ENCODE measurements around the gene LUZP2. TPM values are rescaled to one million over a fixed set of nuclear protein-coding genes. Genes with fewer than 3 reads are reported as not detected.

LUZP2 gene
- total RNA-seq, 4 donors from 2014 or later, result under 0.01 TPM; not detected in 3

GRCh38 chr11:24767411-24767810 is 270.6 kb downstream of the LUZP2 start:
- H3K4me3 ChIP-seq, result no peak overlapping the region
- no peaks in the 10 kb centered on the region for H3K4me1 ChIP-seq
- H3K27ac ChIP-seq, result no peak overlapping the region
- TF ChIP-seq POLR2A (IDR thresholded peaks at IDR 0.05) (no peak), CTCF (IDR thresholded peaks at IDR 0.05) (no peak), EP300 (IDR thresholded peaks at IDR 0.05) (no peak)
- no peak for DNase-seq (ENCODE audit: low spot score in 2 of 2)
- no peaks in the 10 kb centered on the region for H3K9me3 ChIP-seq
- H3K36me3 ChIP-seq, result no peaks in the 10 kb centered on the region
- H3K27me3 ChIP-seq, result no peaks in the 10 kb centered on the region
- 50 to 55% methylated on average over 3 of the region's 3 CpGs for WGBS, 2 donors

GRCh38 chr11:24773322-24773721 is 276.5 kb downstream of the LUZP2 start:
- 77 to 83% methylated on average over 3 of the region's 3 CpGs for WGBS, 2 donors
- DNase-seq (ENCODE audit: low spot score in 2 of 2), result no peak
- H3K36me3 ChIP-seq, result no peaks in the 10 kb centered on the region
- H3K27me3 ChIP-seq, result no peaks in the 10 kb centered on the region
- H3K4me1 ChIP-seq, result no peaks in the 10 kb centered on the region
- H3K9me3 ChIP-seq, result no peaks in the 10 kb centered on the region
- TF ChIP-seq CTCF (IDR thresholded peaks at IDR 0.05) (no peak), EP300 (IDR thresholded peaks at IDR 0.05) (no peak), POLR2A (IDR thresholded peaks at IDR 0.05) (no peak)
- no peak overlapping the region for H3K4me3 ChIP-seq
- no peak overlapping the region for H3K27ac ChIP-seq

- TF ChIP-seq CTCF (IDR thresholded peaks at IDR 0.05) (no peak), EP300 (IDR thresholded peaks at IDR 0.05) (no peak), POLR2A (IDR thresholded peaks at IDR 0.05) (no peak)
- H3K4me3 ChIP-seq, result no peak overlapping the region
These were observed 282.9 kb downstream of the LUZP2 start for GRCh38 chr11:24779791-24780190.

GRCh38 chr11:24781288-24781687 is 284.4 kb downstream of the LUZP2 start:
- no peak for TF ChIP-seq CTCF (IDR thresholded peaks at IDR 0.05)
- no peak for TF ChIP-seq POLR2A (IDR thresholded peaks at IDR 0.05)
- no peak for TF ChIP-seq EP300 (IDR thresholded peaks at IDR 0.05)
- Histone ChIP-seq H3K27me3 (no peaks in the 10 kb centered on the region), H3K9me3 (no peaks in the 10 kb centered on the region), H3K27ac (no peak overlapping the region), H3K4me3 (no peak overlapping the region), H3K36me3 (no peaks in the 10 kb centered on the region), H3K4me1 (no peaks in the 10 kb centered on the region)
- DNase-seq (ENCODE audit: low spot score in 2 of 2), result no peak

More at GRCh38 chr11:24779791-24780190, 282.9 kb downstream of the LUZP2 start:
- Histone ChIP-seq H3K4me1 (no peaks in the 10 kb centered on the region), H3K27me3 (no peaks in the 10 kb centered on the region), H3K9me3 (no peaks in the 10 kb centered on the region), H3K36me3 (no peaks in the 10 kb centered on the region), H3K27ac (no peak overlapping the region)
- DNase-seq (ENCODE audit: low spot score in 2 of 2), result no peak
- 48 to 50% methylated on average over 2 of the region's 2 CpGs for WGBS, 2 donors

- WGBS, 2 donors, result 60 to 69% methylated on average over 2 of the region's 2 CpGs
- Histone ChIP-seq H3K27me3 (no peaks in the 10 kb centered on the region), H3K9me3 (no peaks in the 10 kb centered on the region), H3K4me3 (no peak overlapping the region), H3K27ac (no peak overlapping the region), H3K4me1 (no peaks in the 10 kb centered on the region), H3K36me3 (no peaks in the 10 kb centered on the region)
- DNase-seq (ENCODE audit: low spot score in 2 of 2), result no peak
- TF ChIP-seq CTCF (IDR thresholded peaks at IDR 0.05) (no peak), POLR2A (IDR thresholded peaks at IDR 0.05) (no peak), EP300 (IDR thresholded peaks at IDR 0.05) (no peak)
These were observed 296.6 kb downstream of the LUZP2 start for GRCh38 chr11:24793479-24793878.

Data from tibial nerve (tissue), 4 donors.